Peyer's patch (tissue), 4 donors: ENCODE results near the gene FCSK. TPM values are rescaled to one million over a fixed set of nuclear protein-coding genes. Genes with fewer than 3 reads are reported as not detected.

ENCODE experiments used
- DNase-seq, 3 donors: peaks; one replicate each; pipeline ENCODE4 v3.0.0-alpha.2; 2017 to 2019
- H3K27ac ChIP-seq, 4 donors: fragments of 200-600 bp; sonication (generic); one replicate each; pipeline ENCODE4 v1.5.1; 2016 to 2019
- H3K27me3 ChIP-seq, 2 donors: fragments of 200-600 bp; sonication (generic); one replicate each; pipeline ENCODE4 v1.5.1; 2019
- H3K36me3 ChIP-seq, 3 donors: fragments of 200-600 bp; sonication (generic); one replicate each; pipeline ENCODE4 v1.5.1; 2016 to 2019
- H3K4me1 ChIP-seq, 4 donors: fragments of 200-600 bp; sonication (generic); one replicate each; pipeline ENCODE4 v1.5.1; 2016 to 2019
- H3K4me3 ChIP-seq, 4 donors: fragments of 200-600 bp; sonication (generic); 1 replicate in 3 of 4; 2 replicates in 1 of 4; pipeline ENCODE4 v1.5.1; 2016 to 2019; ENCODE audit warnings: mild to moderate bottlenecking in 1 of 4
- H3K9me3 ChIP-seq, 4 donors: fragments of 200-600 bp; sonication (generic); one replicate each; pipeline ENCODE4 v1.5.1; 2016 to 2019; ENCODE audit warnings: mild to moderate bottlenecking in 1 of 4
- POLR2A ChIP-seq, 2 donors: fragments of 450-650 bp; IDR thresholded peaks; one replicate each; pipeline ENCODE4 v1.5.1; 2017; ENCODE audit warnings: antibody characterized with exemption in 2 of 2, mild to moderate bottlenecking in 2 of 2, moderate library complexity in 2 of 2
- total RNA-seq, 4 donors: library from RNA; depleted of rRNA; stranded (reverse); fragments of >200 nt; gene quantifications; one replicate each; pipeline ENCODE4 v1.1.0, GENCODE V29; 2016
- TF ChIP-seq, protein P1 (sequence below), 6 experiments: fragments of 450-650 bp in 4 of 6; fragments of 200-600 bp in 2 of 6; sonication (generic) in 1 of 6; IDR thresholded peaks; one replicate each; pipeline ENCODE4 v1.5.1; 2017 to 2019; ENCODE audit warnings: antibody characterized with exemption in 6 of 6, mild to moderate bottlenecking in 3 of 6, moderate library complexity in 1 of 6

FCSK gene
- total RNA-seq, 4 donors from 2014 or later, result 32.2 to 127 (median 52.9) TPM

DNA sequence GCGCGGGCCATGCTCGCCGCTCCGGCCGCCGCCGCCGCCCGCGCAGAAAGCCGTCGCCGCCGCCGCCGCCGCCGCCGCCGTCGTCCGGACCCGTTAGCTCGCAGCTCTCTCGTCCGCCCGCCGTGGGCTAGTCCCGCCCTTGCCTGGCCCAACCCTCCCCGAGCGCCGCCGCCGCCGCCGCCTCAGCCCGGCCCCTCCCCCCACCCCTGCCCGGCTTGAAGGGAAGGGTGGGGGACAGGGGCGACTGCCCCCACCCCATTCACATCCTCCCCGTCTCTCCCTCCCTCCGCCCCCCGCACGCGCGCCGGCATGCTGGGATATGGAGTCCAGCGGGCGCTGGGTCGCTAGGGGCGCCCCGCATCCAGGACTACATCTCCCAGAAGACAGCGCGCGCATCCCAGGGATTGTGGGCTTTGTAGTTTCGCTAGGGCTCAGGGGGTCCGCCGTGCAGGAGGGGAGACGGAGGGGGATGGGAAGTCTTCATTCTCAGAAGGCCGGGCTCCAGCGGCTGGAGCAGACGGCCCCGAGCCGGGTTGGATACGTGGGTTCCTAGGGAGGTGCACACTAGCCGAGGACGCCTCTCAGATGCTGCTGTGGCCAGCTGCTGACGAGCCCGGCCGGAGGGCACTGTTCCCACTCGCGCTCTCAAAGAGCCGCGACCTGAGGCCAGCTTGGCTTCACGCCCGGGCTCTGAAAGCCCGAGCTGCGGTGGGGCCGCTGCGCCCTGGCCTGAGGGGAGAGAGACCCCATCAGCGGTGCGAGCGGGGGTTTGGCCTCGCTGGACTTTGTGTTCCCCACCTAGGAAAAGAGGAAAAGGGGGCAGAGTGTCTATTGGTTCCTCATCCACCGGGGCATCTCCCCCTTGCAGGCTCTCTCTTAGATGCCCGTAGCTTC is 15.2 kb upstream of the FCSK start, which contains the start of gene ST3GAL2:
Gene ST3GAL2, minus strand, starts transcription at position 132 of the 894 bp plus-strand sequence. CDS start 40,570 bp downstream, outside the sequence.
- TF ChIP-seq, protein P1, sequence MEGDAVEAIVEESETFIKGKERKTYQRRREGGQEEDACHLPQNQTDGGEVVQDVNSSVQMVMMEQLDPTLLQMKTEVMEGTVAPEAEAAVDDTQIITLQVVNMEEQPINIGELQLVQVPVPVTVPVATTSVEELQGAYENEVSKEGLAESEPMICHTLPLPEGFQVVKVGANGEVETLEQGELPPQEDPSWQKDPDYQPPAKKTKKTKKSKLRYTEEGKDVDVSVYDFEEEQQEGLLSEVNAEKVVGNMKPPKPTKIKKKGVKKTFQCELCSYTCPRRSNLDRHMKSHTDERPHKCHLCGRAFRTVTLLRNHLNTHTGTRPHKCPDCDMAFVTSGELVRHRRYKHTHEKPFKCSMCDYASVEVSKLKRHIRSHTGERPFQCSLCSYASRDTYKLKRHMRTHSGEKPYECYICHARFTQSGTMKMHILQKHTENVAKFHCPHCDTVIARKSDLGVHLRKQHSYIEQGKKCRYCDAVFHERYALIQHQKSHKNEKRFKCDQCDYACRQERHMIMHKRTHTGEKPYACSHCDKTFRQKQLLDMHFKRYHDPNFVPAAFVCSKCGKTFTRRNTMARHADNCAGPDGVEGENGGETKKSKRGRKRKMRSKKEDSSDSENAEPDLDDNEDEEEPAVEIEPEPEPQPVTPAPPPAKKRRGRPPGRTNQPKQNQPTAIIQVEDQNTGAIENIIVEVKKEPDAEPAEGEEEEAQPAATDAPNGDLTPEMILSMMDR (IDR thresholded peaks at IDR 0.05), result peak in 2 of 6 experiments; percentile 23 to 34
- TF ChIP-seq POLR2A (IDR thresholded peaks at IDR 0.05), result no peak
- Histone ChIP-seq H3K27me3 (no peaks in the 10 kb centered on the region), H3K36me3 (no peaks in the 10 kb centered on the region), H3K9me3 (no peaks in the 10 kb centered on the region), H3K27ac (peak within 1 kb of the TSS; percentile 45 to 84 (median 68)), H3K4me3 (peak within 1 kb of the TSS; percentile 70 to 97 (median 80)), H3K4me1 (peaks cover 0 to 35% (median 7%) of the 10 kb centered on the region in 4 donors)
- peak; percentile 94 to 96 (median 95) for DNase-seq

DNA sequence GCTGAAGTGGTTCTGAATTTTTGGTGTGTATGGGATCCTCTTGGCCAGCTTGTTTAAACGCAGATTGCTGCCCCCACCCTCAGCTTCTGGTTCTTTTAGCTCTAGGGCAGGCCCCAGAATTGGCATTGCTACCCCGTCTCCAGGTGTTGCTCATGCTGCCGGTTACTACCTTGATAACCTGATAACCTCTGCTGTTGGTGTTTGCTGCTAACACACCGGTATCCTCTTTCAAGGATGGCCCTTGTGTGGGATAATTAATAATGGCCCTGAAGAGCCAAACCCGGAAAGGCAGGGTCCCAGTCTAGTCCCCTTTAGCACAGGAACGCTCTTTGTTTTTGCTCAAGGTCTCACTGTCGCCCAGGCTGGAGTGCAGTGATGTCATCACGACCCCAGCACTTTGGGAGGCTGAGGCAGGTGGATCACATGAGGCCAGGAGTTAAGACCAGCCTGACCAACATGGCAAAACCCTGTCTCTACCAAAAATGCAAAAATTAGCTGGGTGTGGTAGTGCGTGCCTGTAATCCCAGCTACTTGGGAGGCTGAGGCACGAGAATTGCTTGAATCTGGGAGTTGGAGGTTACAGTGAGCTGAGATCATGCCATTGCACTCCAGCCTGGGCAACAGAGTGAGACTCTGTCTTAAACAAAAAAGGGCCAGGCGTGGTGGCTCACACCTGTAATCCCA is 14.2 kb upstream of the FCSK start:
- Histone ChIP-seq H3K27me3 (no peaks in the 10 kb centered on the region), H3K9me3 (no peaks in the 10 kb centered on the region), H3K4me1 (peaks cover 0 to 26% (median 7%) of the 10 kb centered on the region in 4 donors), H3K4me3 (no peak overlapping the region), H3K27ac (no peak overlapping the region), H3K36me3 (no peaks in the 10 kb centered on the region)
- no peak for DNase-seq
- TF ChIP-seq POLR2A (IDR thresholded peaks at IDR 0.05), result no peak
- TF ChIP-seq, protein P1 (IDR thresholded peaks at IDR 0.05), result no peak

DNA sequence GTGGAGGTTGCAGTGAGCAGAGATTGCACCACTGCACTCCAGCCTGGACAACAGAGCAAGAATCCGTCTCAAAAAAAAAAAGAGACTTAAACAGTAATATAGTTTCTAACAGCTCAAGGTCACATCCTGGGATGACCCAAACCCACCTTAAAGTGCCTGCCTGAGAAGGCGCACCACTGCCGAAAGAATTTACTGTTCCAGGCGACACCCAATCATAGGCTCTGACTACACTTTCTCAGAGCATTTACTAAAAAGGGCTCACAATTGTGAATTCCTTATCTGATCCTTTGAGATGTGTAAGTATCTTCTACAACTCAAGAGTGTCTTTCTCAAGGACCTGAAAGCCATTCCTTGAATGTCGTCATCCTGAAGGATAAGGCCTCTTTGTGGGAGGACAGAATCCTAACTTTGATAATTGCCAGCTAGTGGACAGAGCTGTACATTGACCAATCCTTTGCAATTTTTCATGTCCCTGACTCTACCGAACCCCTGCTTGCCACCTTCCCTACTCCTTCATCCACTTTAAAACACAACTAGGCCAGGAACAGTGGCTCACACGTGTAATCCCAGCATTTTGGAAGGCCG is 12.9 kb upstream of the FCSK start:
- Histone ChIP-seq H3K4me1 (peaks cover 0 to 25% (median 7%) of the 10 kb centered on the region in 4 donors), H3K27me3 (no peaks in the 10 kb centered on the region), H3K9me3 (no peaks in the 10 kb centered on the region), H3K36me3 (no peaks in the 10 kb centered on the region), H3K27ac (no peak overlapping the region), H3K4me3 (no peak overlapping the region)
- no peak for TF ChIP-seq POLR2A (IDR thresholded peaks at IDR 0.05)
- TF ChIP-seq, protein P1 (IDR thresholded peaks at IDR 0.05), result no peak
- DNase-seq, result no peak

DNA sequence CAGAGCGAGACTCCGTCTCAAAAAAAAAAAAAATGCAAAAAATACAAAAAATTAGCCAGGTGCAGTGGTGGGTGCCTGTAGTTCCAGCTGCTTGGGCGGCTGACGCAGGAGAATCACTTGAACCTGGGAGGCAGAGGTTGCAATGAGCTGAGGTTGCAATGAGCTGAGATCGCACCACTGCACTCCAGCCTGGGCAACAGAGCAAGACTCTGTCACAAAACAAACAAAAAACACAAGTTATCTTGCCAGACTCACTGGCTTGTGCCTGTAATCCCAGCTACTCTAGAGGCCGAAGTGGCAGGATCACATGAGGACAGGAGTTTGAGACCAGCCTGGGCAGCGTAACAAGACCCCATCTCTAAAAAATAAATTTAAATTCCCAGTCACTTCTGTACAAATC is 12.1 kb upstream of the FCSK start:
- no peak for DNase-seq
- Histone ChIP-seq H3K36me3 (no peaks in the 10 kb centered on the region), H3K27me3 (no peaks in the 10 kb centered on the region), H3K4me1 (peaks cover 0 to 17% (median 1%) of the 10 kb centered on the region in 4 donors), H3K4me3 (no peak overlapping the region), H3K9me3 (no peaks in the 10 kb centered on the region), H3K27ac (no peak overlapping the region)
- no peak for TF ChIP-seq POLR2A (IDR thresholded peaks at IDR 0.05)
- TF ChIP-seq, protein P1 (IDR thresholded peaks at IDR 0.05), result no peak

DNA sequence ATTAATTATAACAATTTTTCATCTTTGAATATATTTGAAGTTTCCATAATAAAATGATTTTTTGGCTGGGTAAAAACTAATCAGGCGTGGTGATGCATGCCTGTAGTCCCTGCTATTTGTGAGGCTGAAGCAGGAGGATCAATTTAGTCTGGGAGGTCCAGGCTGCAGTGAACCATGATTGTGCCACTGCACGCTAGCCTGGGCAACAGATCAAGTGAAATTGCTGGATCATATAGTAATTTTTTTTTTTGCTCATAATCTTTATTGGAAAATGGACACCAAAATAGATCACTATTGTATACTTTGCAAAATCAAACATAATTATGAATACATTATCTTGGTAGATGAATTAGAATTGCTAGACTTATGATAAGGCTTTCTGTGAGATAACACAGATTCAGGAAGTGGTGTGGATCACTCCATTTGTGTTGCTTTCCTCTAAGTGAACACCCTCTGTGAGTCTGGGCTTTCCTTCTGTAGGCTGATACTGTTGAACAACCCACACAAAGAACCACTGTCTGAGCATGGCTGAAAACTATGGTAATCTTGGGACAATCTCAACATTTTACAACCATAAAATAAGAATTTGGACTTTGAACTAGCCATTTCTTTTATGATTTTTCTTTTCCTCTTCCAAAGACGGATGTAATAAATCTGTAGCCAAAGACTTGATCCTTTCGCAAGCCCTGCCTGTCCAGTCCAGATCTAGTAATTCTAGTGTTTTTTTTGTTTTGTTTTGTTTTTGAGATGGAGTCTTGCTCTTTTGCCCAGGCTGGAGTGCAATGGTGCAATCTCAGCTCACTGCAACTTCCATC is 9.9 kb upstream of the FCSK start:
- no peak for TF ChIP-seq POLR2A (IDR thresholded peaks at IDR 0.05)
- TF ChIP-seq, protein P1 (IDR thresholded peaks at IDR 0.05), result no peak
- Histone ChIP-seq H3K27ac (peak overlapping the region in 2 of 4 donors; percentile 27 to 70), H3K4me1 (peaks cover 0 to 10% (median 0%) of the 10 kb centered on the region in 4 donors), H3K9me3 (no peaks in the 10 kb centered on the region), H3K36me3 (no peaks in the 10 kb centered on the region), H3K27me3 (no peaks in the 10 kb centered on the region), H3K4me3 (no peak overlapping the region)
- DNase-seq, result no peak
